HG03103 (cell line): ENCODE results near the gene CLIP4.

Source experiments
- ATAC-seq: cut with Tn5 transposase; IDR thresholded peaks from one replicate; pipeline ENCODE4 v1.9.1; 2021; ENCODE audit warnings: low read depth; ENCODE audit not compliant: unreplicated experiment

The CLIP4 gene

DNA sequence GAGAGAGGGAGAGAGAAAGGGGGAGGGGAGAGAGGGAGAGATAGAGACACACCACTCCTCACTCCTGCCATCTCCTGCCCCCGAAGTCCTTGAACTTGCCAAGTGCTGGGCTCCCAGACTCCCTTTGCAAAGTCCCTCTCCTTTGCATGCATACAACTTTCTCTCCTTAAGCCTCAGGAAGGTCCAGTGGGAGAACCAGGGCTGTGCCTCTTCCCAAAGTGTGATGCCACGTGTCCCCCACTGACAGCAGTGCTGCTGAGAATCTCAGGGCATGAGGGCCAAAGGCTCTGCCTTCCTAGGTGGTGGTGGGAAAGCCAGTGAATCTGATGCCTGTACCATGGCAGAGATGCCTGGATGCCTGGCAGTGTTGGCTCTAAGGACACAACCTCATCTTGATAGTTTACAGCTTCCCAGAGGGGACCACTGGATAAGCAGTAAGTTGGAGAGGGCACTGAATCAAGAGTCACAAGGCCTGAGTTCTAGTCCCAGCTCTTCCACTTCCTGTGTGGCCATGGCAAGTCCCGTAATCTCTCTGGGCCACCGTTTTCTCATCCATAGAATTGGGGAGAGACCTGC lies 103.4 kb downstream of the CLIP4 start:
- no peak for ATAC-seq

DNA sequence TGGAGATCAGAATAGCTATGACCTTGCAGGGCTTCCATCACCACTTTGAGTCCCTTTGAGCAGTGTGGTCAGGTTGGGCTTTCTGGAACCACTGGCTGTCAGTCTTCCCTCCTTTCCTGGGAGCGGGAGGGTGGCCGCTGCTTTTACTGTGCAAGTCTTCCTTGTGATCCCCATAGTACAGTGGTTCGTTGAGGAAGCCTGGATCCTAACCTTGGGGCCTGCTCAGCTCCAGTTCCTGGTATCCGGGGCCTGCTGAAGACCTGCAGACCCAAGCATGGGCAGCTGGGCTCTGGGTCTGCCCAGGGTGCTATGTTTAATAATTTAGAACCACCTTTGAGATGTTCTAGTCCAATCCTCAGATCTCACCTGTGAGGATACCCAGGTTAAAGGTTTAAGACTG lies 104.2 kb downstream of the CLIP4 start:
- no peak for ATAC-seq

DNA sequence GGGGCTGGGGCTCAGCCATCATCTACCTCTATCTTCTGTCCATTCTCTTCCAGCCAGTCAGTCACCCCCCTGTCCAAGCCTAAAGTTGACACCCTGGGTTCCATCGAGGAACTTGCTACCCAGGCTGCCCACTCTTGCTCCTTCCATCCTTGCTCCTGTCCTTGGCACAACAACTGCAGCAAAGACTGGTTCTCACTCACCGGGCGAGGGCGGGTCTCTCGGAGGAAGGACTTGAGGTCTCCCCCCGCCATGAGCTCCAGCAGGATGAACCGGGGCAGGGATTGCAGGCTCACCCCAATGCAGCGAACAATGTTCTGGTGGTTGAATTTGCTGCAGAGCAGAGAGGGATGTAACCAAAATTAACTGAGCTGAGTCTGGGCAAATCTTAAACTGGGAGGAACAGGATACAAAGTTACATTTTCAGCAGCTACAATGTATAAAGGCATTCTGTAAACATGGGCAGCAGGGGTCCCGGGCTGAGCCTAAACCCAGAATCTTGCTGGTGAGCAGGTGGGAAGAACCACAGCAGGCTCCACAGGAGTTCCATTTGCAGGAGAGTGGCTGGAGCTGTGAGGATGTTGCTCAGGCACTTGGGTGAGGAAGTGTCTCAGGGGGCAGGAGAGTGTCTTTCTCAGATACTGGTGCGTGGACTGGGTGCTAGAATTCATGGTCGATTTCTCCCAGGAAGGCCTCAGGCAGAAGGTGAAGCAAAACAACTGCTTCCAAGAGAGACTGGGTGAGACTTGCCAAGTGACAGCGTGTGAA lies 105.5 kb downstream of the CLIP4 start:
- ATAC-seq = no peak

DNA sequence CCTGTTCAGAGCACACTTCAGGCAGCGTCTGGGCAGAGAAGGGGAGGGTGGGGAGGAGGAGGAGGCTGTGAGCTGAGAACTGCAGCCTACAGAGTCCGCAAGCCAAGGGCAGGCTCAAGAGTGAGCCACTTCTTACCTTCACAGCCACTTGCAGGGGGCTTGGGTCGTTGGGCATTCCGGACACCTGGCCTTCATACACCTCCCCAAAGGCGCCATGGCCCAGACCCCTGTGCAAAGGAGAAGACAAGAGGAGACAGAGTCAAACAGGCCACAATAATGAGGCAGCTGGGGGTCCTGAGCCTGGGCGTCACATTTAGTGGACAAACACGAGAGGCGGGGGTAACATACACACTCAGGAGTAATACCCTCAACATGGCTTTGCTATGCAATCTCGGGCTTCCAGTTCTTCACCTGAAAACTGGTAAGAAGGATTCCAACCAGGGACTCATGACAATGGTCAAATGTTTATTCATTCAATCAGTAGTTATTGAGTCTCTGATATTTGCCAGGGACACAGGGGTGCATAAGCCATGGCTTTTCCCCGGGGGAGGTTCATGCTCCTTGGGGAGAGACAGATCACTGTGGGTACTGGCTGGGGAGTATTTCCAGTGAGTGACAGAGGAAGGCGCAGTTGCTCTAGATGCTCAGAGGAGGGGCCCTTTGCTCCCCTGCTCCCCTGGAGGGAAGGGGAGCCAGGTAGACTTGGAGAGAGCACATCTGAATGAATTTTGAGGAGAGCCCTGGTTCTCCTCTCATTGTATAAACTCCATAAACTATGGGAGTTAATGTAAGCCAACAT lies 107.4 kb downstream of the CLIP4 start:
- no peak for ATAC-seq

DNA sequence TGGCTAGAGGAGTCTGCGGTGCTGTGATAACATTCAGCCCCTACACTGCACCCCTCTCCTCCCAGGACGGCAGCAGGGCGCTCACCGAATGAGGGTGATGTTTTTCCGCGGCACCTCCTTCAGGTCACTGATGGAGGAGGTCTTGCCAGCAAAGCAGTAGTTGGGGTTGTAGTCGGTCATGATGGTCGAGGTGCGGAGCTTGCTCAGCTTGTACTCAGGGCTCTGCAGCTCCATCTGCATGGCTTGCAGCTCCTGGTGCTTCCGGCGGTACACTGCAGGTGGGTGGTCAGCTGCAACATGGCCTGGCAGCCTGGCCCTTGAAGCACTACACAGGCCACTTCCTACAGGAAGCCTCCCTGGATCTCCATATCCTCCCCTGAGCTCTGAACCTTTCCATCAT lies 108.0 kb downstream of the CLIP4 start:
- no peak for ATAC-seq

DNA sequence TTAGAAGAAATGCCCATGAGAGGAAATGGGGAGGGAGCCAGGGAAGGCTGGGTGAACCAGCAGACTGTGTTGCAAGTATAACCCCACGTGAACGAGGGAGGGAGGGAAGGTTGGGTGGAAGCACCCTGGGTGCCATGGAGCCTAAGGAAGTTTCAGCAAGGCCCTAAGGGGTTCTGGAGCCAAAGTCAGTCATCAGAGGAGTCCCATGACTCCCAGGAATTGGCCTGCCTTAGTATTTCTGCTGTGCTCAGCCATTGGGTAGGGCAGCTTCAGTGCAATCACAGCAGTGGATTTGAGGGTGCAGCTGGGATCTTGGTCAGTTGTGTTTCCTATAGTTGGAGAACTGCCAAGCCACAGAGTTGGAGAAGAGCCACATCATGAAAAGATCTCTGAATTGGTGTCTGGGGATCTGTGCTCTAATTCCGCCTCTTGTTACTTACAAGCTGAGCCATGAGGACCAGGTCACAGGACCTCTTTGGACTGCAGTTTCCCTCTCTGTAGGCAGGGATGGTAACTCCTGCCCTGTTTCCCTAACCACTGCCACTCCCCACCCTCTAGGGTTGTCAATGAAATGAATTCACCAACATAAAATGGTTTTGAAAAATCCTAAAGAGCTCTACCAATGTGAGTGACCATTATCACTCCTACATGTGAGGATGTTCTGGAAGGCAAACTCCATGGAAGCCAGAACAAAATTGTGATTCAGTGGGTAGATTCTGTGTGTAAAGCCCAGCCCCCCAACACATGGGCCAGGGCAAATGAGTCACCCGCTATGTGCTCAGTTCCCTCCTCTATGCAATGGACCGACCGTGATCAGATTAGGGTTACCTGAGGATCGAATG lies 108.9 kb downstream of the CLIP4 start:
- ATAC-seq = no peak

DNA sequence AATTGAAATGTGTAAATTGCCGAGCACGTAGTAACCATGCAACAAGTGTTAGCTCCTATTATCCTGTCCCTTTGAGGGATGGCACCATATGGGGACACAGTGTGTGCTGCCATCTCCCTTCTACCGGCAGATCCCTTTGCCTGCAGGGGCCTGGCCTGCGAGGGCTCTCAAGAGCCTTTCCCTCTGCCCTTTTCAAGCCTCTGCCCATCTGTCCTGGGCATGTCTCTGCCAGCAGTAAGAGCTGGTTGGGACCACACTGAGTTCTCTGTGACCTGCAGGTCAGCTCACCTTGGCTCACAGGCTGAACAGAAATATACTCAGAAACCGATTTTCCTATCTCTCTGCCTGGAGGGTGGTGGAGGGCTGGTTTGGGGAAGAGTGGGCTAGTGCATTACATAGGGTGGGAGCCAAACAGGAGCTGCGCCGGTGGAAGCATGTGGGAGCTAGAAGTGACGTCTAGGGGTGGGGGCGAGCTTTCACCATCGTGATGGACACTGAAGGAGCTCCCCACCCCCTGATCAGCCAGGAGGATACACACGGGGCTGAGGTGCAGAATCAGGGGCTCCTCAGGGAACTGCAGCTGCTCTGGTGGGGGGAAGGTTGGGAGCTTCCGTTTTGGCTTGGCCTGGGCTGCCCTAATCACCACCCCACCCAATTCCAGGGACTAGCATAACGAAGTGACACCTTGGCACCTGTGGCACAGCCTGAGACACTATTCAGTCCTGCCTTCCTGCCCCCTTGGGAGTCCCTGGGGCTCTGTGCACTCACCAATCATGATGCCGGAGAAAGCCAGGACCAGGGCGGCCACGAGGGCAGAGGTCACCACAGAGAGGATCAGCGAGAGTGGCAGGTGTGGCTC lies 109.7 kb downstream of the CLIP4 start:
- ATAC-seq = no peak

DNA sequence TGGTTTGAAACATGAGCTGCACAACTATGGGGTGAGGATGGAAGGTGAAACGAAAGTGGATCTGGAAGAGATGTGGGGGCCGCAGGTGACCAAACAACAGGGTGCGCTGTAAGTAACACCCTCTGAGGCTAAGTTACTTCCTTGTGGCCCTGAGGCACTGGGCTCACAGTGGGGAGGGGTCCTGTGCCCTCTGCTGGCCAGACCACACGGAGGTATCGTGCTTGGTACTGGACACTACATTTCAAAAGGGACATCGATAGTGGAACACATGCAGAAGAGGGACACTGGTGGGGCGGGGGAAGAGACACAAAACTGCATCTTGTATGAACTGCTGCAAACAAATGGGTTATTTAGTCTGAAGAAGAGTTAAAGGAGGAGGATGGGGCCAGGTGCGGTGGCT lies 110.6 kb downstream of the CLIP4 start:
- no peak for ATAC-seq

DNA sequence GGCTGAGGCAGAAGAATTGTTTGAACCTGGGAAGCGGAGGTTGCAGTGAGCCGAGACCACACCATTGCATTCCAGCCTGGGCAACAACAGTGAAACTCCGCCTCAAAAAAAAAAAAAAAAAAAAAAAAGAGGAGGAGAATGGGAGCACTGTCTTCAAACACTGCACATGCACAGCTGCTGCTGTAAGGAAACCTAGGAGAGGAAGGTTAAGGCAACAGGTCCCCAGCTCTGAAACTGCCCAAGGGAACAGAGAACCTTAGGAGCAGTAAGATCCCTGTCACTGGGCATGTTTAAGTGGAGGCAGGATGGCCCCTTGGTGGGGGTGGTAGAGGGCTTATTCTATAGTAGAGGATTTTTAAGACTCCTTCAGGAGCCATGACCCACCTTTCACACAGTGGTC lies 111.2 kb downstream of the CLIP4 start:
- ATAC-seq = no peak

DNA sequence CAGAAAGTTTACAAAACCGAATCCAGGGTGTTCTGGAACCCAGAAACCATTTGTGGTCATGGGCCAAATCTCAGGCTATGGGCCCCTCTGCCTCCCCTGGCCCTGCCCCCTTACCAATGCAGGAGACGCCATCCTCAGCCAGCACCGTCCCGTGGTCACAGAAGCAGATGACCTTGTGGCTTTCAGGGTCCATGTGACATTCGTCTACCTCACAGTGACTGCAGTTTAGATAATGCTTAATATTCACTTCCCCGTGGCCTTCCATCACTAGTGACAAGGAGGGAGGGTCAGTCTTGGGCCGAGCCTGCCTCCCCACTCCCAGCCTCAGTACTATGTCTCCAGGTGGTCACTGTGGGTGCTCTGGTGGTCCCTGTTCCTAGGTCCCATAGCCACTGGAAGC lies 111.6 kb downstream of the CLIP4 start:
- no peak for ATAC-seq

DNA sequence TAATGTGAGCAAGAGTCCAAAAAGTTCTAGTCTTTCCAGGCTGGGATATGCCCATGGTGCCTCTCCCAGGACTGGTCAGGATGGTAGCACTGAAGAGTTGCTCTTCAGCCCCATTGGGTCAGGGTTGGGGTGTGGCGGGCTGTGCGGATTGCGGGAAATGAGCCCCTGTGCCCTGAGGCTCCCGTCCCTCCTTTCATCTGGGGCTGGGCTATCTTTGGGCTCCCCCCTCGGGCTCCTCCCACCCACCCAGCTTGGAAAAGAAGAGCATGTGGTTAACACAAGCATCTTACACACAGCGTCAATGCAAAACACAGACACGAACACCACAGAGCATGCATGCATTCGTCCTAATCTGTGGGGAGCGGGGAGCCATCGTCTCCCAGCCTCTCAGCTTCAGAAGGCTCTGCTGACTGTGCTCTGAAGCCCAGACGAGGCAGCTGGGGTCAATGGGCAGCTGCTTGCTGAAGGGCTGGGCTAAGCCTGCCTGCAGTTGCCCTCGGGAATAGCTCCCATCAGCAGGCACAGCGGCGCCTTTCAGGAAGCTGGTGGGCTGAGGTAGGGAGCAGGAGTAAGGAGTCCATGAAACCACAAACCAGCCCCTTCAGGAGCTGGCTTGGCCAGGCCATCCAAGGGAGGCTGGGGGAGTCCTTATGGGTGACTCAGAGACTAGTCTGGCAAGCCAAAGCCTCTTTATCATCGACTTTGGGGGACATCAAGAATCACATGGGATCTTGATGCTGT lies 112.9 kb downstream of the CLIP4 start:
- no peak for ATAC-seq

DNA sequence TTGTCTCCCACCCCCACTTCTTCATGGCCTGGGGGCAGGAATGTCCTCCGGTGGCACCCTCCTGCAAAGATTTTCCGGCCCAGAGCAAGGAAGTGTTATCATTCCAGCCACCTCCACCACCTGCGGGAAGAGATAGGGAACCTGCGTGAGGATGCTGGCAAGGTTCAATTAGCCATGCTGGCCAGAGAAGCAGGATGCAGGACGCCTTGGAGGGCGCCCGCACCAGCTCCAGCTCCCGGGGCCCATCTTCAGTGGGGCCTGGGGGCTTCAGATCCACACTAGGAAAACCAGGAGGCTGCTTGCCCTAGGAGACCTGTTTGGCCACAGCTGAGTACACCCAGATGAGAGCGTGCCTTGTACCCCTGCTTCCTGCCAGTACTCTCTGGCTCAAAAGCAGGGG lies 113.7 kb downstream of the CLIP4 start:
- ATAC-seq = no peak

DNA sequence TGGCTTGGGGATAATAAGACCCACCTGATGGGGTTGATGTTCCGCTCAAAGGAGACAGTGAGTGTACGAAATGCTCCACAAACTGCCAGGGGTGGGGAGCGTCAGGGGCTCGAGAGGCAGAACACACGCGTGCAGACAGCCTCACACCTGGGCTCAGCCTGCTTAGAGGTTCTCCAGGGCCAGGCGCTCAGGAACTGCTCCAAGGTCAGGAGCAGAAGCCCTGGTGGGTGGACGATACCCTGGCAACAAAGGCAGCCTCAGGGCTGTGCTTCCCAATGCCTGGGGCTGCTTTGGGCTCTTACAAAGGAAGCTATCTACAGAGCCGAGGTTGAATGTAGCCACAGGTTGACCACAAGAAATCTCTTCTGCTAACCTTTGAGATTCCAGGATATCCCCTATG lies 114.4 kb downstream of the CLIP4 start:
- ATAC-seq = no peak

DNA sequence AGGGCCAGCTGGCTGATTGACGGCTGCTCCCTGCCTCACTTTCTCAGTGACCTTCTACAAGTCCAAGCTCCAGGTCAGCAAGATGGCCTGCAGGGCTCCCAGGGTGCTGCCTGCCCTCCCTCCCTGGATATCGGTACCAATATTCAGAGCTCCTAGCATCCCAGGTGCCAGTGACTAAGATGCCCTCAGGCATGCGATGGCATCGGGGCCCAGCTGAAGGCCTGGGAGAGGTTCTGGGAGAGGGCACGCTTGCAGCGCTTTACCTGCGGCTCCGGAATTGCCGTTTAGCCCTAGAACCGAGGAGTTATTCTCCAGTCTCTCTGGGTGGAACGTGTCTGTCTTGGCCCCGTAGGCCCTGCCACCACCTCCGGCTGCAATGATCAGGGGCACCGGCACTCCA lies 116.8 kb downstream of the CLIP4 start:
- no peak for ATAC-seq

DNA sequence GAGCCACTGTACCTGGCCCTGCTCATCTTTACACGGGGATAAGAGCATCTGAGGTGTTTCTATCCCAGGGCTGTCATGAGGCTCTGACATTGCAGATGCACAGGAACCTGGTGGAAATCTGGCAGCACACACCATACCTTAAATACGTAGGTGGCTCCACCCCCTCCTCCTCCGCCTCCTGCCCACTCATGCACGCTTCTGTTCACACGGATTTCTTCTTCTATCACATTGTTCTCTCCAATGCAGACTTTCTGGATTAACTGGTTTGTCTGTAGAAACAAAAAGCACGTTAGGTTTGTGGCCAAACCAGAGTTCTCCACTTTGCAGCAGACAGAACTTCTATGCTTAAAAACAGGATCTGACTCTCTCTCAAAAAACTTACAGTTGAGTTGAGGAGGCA lies 118.2 kb downstream of the CLIP4 start:
- no peak for ATAC-seq

DNA sequence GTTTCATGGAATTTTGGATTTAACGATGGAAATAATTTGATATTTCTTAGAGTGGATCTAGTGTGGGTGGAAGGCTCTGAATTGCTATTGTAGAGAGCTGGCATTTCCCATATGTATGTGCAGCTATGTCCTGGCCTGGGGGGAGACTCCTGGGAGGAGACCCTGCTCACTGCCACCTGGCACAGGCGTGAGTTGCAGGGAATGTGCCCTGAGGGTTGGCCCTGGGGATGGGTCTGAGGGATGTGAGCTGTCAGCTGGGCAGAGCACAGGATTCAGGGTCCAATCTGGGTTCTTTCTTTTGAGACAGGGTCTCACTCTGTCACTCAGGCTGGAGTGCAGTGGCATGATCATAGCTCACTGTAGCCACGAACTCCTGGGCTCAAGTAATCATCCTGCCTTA lies 120.2 kb downstream of the CLIP4 start:
- ATAC-seq = no peak

DNA sequence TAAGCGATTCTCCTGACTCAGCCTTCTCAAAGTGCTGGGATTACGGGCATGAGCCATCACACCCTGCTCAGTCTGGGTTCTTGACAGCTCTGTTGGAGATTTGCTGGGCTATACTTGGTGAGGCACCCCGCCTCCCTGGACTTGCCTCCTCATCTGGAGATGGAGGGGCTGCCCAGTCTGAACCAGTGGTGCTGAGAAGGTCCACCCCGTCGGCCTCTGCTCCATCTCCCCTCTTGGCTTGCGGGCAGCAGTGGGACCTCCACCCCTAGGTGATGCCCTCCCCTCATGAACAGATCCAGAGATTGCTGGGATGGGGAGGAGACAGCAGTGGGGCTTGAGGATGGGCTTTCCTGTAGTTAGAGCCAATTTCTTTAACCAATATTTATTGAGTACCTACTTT lies 120.9 kb downstream of the CLIP4 start:
- ATAC-seq = no peak

DNA sequence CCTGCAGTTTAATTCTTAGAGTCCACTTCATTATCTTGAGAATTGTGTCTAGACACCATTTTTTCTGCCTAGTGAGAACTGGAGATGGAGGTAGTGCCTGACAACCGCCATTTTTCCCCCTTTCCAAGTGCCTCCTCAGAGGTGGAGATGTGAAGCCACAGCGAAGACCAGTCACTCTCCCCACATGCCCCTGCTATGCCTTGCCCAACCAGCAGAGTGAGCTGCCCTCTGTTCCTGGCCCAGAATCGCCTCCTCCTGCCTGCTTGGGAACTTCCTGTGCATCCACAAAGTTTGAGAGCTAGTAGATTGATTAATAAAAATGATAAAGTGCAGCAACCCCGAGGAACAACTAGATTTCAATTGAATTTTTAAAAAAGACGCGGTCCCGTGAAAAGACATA lies 123.3 kb downstream of the CLIP4 start:
- ATAC-seq = no peak
